NB4 (cell line): ENCODE data around the gene JCAD.

Source experiments
- MAX ChIP-seq: IDR thresholded peaks from 2 replicates; pipeline ENCODE4 v1.6.1; 2011; ENCODE audit warnings: low read depth, low read length
- MYC ChIP-seq: IDR thresholded peaks from 2 replicates; pipeline ENCODE4 v1.6.1; 2011; ENCODE audit warnings: low read depth, low read length
- POLR2A ChIP-seq: IDR thresholded peaks from 2 replicates; pipeline ENCODE4 v1.6.1; 2011; ENCODE audit warnings: mild to moderate bottlenecking; ENCODE audit not compliant: insufficient read length; ENCODE audit errors: extremely low read depth
- TF ChIP-seq, protein P1 (sequence below): IDR thresholded peaks from one replicate; pipeline ENCODE4 v1.5.1; 2012; ENCODE audit warnings: low read depth, low read length

DNA sequence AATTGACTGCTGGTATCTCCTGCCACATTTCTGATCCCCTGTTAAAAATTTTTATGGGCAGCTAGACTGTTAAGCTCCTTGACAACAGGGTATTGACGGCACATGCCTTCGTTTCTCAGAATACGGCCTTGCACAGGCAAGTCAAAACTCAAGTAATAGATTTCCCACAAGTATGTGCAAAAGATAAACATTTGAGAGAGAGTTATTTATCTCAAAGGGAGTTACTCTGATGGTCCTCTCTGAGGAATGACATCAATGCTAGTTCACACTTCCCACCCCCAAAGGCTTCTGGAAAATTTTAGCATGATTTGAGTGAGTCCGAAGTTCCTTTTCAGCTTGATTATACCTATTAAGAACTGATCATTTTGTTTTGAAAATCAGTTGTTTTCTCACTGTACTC, 71.9 kb downstream of the JCAD start:
- TF ChIP-seq POLR2A (no peak), MAX (no peak), MYC (no peak)
- TF ChIP-seq, protein P1, sequence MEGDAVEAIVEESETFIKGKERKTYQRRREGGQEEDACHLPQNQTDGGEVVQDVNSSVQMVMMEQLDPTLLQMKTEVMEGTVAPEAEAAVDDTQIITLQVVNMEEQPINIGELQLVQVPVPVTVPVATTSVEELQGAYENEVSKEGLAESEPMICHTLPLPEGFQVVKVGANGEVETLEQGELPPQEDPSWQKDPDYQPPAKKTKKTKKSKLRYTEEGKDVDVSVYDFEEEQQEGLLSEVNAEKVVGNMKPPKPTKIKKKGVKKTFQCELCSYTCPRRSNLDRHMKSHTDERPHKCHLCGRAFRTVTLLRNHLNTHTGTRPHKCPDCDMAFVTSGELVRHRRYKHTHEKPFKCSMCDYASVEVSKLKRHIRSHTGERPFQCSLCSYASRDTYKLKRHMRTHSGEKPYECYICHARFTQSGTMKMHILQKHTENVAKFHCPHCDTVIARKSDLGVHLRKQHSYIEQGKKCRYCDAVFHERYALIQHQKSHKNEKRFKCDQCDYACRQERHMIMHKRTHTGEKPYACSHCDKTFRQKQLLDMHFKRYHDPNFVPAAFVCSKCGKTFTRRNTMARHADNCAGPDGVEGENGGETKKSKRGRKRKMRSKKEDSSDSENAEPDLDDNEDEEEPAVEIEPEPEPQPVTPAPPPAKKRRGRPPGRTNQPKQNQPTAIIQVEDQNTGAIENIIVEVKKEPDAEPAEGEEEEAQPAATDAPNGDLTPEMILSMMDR, result no peak
